NCI-H2107 treated with DMSO at 0.1 percent for 48 hours (cell line): ENCODE measurements around the gene TM4SF1.

ENCODE experiments used
- DNase-seq: peaks from one replicate; lab custom pipeline; 2025; ENCODE audit not compliant: unreplicated experiment; lab: John Stamatoyannopoulos, UW

TM4SF1 gene

GRCh38 chr3:149375501-149376196 lies 1.8 kb downstream of the TM4SF1 start:
- DNase-seq: no peak

- no peak for DNase-seq
Measured at GRCh38 chr3:149374793-149375500, 2.5 kb downstream of the TM4SF1 start.

- DNase-seq: no peak
Measured at GRCh38 chr3:149374391-149374790, 3.1 kb downstream of the TM4SF1 start.

GRCh38 chr3:149373235-149374125 lies 4.0 kb downstream of the TM4SF1 start:
- DNase-seq: no peak

GRCh38 chr3:149371723-149372114 lies 5.7 kb downstream of the TM4SF1 start:
- DNase-seq: no peak

GRCh38 chr3:149371001-149371722 lies 6.3 kb downstream of the TM4SF1 start:
- DNase-seq: no peak

GRCh38 chr3:149369991-149370866 lies 7.2 kb downstream of the TM4SF1 start:
- DNase-seq: no peak

- DNase-seq: no peak
Measured at GRCh38 chr3:149368674-149369497, 8.6 kb downstream of the TM4SF1 start.

- no peak for DNase-seq
Measured at GRCh38 chr3:149368201-149368673, 9.2 kb downstream of the TM4SF1 start.

- no peak for DNase-seq
Measured at GRCh38 chr3:149366941-149367840, 10.3 kb downstream of the TM4SF1 start.

- DNase-seq: no peak
Measured at GRCh38 chr3:149366031-149366430, 11.4 kb downstream of the TM4SF1 start.

GRCh38 chr3:149364624-149365023 lies 12.8 kb downstream of the TM4SF1 start:
- no peak for DNase-seq

GRCh38 chr3:149363053-149363452 lies 14.4 kb downstream of the TM4SF1 start:
- no peak for DNase-seq

GRCh38 chr3:149362366-149362765 lies 15.1 kb downstream of the TM4SF1 start:
- DNase-seq: no peak

- DNase-seq: no peak
Measured at GRCh38 chr3:149356630-149357029, 20.8 kb downstream of the TM4SF1 start.

- no peak for DNase-seq
Measured at GRCh38 chr3:149356044-149356592, 21.3 kb downstream of the TM4SF1 start.

GRCh38 chr3:149353581-149354184 lies 23.8 kb downstream of the TM4SF1 start:
- DNase-seq: no peak
